ENCODE results near the gene CHORDC1. TPM values are rescaled to one million over a fixed set of nuclear protein-coding genes. Genes with fewer than 3 reads are reported as not detected.
A peak's percentile ranks its signal among the peaks of the same experiment; 100 is the strongest.

Gene CHORDC1
- total and polyA plus RNA-seq, 10 of the 15 experiments (the other 5 are each of a cell fraction or from before 2014, with no cell fraction given), result 32.6 to 108 (median 54.3) TPM

DNA sequence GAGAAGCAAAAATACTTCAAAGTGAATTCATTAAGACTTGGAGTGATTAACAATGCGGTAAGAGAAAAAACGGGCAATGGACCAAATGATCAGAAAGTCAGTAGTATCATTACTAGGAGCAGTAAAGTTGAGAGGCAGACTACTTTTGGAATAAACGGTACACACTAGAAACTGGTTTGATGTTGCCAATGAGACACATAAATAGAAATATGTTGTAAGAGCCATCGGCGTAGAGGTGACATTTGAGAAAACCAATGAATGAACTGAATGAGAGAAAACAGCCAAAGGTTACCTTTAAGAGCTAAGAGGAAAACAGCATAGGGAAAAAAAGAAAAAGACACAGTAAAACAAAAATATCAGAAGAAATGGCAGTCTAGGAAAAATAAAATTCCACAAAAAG lies 6.2 kb downstream of the CHORDC1 start:
- Histone ChIP-seq H4K20me1 (ENCODE audit: control insufficient read depth, insufficient read depth) (peaks cover 4% of the 10 kb centered on the region; the same call in 1 of the 2 replicates), H3K4me1 (ENCODE audit: control insufficient read depth, insufficient read depth, low read length) (0 out of 2 replicates have a peak, but pooled peaks cover 4% of the 10 kb centered on the region), H3K36me3 (ENCODE audit: control insufficient read depth in 2 of 2, insufficient read depth in 2 of 2, low read length in 1 of 2) (peaks cover 0 to 12% of the 10 kb centered on the region in 2 experiments; a peak in 2 of 4 replicates), H3K27ac (ENCODE audit: control insufficient read depth, insufficient read depth) (no peak overlapping the region), H2AFZ (ENCODE audit: control insufficient read depth, low read depth, low read length) (no peak overlapping the region), H3K9ac (ENCODE audit: control insufficient read depth, insufficient read depth, low read length) (no peak overlapping the region), H3K4me3 (no peak overlapping the region), H3K9me3 (replicated peaks; ENCODE audit: control insufficient read depth, insufficient read depth, low read length) (no peaks in the 10 kb centered on the region), H3K4me2 (ENCODE audit: control insufficient read depth, insufficient read depth) (peak overlapping the region; percentile 47; the same call in 1 of the 2 replicates), H3K27me3 (replicated peaks in 1 of 2; ENCODE audit: control insufficient read depth in 2 of 2, insufficient read depth in 2 of 2, low read length in 1 of 2) (no peaks in the 10 kb centered on the region), H3K79me2 (ENCODE audit: control insufficient read depth, insufficient read depth, low read length) (peaks cover 67% of the 10 kb centered on the region)
- ChIA-PET SMC1A (ENCODE audit: uncharacterized antibody, unreplicated experiment) (no interaction called here), POLR2A (no interaction called here), CTCF (interaction anchor here (7.7 kb wide), 1 partner anchor 13 kb away, joined by 67 read pairs; no protein-coding TSS in a partner anchor), RAD21 (ENCODE audit: unreplicated experiment) (no interaction called here)
- intact Hi-C loops (cut with micrococcal nuclease; ENCODE audit: unreplicated experiment), result no loop called here
- BruUV-seq (replicated peaks), result no TSS peak
- FAIRE-seq, result no peak
- in situ Hi-C loops (cut with MboI), result no loop called here
- ATAC-seq, result no peak
- 83% methylated on average over 5 of the region's 5 CpGs for WGBS (ENCODE audit: insufficient coverage, insufficient replicate concordance, low lambda C conversion rate, missing lambda C conversion rate)
- DNase-seq (ENCODE audit: low read depth, low spot score), result no peak
- TF ChIP-seq KDM1A (IDR thresholded peaks at IDR 0.05; ENCODE audit: borderline replicate concordance) (no peak), CEBPB (IDR thresholded peaks at IDR 0.05; ENCODE audit: borderline replicate concordance in 1 of 2, low read depth in 2 of 2, low read length in 2 of 2) (no peak), BCL11A (IDR thresholded peaks at IDR 0.05; ENCODE audit: low read depth, low read length) (no peak), POLR2AphosphoS2 (IDR thresholded peaks at IDR 0.05; ENCODE audit: low read depth, low read length) (no peak), JUNB (IDR thresholded peaks at IDR 0.05) (no peak), JUND (IDR thresholded peaks at IDR 0.05; ENCODE audit: low read depth, low read length) (no peak), POLR2AphosphoS5 (IDR thresholded peaks at IDR 0.05; ENCODE audit: low read length) (no peak), EP300 (IDR thresholded peaks at IDR 0.05; ENCODE audit: borderline replicate concordance in 1 of 2, control insufficient read depth in 1 of 2, low read depth in 2 of 2, low read length in 2 of 2) (no peak), ZBED1 (IDR thresholded peaks at IDR 0.05; ENCODE audit: borderline replicate concordance) (no peak)
- TF ChIP-seq, protein P1, sequence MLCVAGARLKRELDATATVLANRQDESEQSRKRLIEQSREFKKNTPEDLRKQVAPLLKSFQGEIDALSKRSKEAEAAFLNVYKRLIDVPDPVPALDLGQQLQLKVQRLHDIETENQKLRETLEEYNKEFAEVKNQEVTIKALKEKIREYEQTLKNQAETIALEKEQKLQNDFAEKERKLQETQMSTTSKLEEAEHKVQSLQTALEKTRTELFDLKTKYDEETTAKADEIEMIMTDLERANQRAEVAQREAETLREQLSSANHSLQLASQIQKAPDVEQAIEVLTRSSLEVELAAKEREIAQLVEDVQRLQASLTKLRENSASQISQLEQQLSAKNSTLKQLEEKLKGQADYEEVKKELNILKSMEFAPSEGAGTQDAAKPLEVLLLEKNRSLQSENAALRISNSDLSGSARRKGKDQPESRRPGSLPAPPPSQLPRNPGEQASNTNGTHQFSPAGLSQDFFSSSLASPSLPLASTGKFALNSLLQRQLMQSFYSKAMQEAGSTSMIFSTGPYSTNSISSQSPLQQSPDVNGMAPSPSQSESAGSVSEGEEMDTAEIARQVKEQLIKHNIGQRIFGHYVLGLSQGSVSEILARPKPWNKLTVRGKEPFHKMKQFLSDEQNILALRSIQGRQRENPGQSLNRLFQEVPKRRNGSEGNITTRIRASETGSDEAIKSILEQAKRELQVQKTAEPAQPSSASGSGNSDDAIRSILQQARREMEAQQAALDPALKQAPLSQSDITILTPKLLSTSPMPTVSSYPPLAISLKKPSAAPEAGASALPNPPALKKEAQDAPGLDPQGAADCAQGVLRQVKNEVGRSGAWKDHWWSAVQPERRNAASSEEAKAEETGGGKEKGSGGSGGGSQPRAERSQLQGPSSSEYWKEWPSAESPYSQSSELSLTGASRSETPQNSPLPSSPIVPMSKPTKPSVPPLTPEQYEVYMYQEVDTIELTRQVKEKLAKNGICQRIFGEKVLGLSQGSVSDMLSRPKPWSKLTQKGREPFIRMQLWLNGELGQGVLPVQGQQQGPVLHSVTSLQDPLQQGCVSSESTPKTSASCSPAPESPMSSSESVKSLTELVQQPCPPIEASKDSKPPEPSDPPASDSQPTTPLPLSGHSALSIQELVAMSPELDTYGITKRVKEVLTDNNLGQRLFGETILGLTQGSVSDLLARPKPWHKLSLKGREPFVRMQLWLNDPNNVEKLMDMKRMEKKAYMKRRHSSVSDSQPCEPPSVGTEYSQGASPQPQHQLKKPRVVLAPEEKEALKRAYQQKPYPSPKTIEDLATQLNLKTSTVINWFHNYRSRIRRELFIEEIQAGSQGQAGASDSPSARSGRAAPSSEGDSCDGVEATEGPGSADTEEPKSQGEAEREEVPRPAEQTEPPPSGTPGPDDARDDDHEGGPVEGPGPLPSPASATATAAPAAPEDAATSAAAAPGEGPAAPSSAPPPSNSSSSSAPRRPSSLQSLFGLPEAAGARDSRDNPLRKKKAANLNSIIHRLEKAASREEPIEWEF (IDR thresholded peaks at IDR 0.05; ENCODE audit: insufficient replicate concordance, low read depth, low read length), result no peak
- TF ChIP-seq, protein P2, sequence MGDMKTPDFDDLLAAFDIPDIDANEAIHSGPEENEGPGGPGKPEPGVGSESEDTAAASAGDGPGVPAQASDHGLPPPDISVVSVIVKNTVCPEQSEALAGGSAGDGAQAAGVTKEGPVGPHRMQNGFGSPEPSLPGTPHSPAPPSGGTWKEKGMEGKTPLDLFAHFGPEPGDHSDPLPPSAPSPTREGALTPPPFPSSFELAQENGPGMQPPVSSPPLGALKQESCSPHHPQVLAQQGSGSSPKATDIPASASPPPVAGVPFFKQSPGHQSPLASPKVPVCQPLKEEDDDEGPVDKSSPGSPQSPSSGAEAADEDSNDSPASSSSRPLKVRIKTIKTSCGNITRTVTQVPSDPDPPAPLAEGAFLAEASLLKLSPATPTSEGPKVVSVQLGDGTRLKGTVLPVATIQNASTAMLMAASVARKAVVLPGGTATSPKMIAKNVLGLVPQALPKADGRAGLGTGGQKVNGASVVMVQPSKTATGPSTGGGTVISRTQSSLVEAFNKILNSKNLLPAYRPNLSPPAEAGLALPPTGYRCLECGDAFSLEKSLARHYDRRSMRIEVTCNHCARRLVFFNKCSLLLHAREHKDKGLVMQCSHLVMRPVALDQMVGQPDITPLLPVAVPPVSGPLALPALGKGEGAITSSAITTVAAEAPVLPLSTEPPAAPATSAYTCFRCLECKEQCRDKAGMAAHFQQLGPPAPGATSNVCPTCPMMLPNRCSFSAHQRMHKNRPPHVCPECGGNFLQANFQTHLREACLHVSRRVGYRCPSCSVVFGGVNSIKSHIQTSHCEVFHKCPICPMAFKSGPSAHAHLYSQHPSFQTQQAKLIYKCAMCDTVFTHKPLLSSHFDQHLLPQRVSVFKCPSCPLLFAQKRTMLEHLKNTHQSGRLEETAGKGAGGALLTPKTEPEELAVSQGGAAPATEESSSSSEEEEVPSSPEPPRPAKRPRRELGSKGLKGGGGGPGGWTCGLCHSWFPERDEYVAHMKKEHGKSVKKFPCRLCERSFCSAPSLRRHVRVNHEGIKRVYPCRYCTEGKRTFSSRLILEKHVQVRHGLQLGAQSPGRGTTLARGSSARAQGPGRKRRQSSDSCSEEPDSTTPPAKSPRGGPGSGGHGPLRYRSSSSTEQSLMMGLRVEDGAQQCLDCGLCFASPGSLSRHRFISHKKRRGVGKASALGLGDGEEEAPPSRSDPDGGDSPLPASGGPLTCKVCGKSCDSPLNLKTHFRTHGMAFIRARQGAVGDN (IDR thresholded peaks at IDR 0.05), result no peak
- TF ChIP-seq, protein P3, sequence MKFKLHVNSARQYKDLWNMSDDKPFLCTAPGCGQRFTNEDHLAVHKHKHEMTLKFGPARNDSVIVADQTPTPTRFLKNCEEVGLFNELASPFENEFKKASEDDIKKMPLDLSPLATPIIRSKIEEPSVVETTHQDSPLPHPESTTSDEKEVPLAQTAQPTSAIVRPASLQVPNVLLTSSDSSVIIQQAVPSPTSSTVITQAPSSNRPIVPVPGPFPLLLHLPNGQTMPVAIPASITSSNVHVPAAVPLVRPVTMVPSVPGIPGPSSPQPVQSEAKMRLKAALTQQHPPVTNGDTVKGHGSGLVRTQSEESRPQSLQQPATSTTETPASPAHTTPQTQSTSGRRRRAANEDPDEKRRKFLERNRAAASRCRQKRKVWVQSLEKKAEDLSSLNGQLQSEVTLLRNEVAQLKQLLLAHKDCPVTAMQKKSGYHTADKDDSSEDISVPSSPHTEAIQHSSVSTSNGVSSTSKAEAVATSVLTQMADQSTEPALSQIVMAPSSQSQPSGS (IDR thresholded peaks at IDR 0.05; ENCODE audit: low read length), result no peak

Measured in GM12878 (cell line).